Measurements from ENCODE around the gene TPI1. TPM values are rescaled to one million over a fixed set of nuclear protein-coding genes. Genes with fewer than 3 reads are reported as not detected.

TPI1 gene
- total and polyA plus RNA-seq, 3 donors from 2014 or later, result 347 to 544 (median 356) TPM

DNA sequence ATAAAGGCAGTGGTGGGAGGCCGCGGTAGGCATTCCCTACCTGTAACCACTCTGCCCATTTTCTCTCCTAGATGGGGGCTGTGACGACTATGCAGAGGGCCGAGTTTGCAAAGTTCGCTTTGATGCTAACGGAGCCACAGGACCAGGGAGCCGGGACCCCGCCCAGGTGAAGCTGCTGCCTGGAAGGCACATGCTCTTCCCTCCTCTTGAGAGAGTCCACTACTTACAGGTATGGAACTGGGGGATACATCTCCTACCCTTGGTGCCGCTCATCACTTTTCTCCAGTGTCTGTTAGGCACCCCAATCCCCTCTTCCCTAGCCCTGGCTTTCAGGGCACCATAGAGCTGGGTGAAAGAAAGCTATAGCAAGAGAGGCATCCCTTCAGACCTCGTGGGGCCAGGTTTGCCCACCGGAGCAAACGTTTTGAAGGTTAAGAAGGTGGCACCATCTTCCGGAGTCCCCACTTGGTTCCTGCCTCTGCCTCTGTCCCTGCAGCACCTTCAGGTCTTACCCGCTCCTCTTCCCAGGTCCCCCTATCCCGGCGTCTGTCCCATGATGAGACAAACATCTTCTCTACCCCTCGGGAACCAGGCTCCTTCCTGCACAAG is 41.1 kb upstream of the TPI1 start:
- no peak for DNase-seq
- no peak overlapping the region for H3K4me3 ChIP-seq
- TF ChIP-seq, protein P1, sequence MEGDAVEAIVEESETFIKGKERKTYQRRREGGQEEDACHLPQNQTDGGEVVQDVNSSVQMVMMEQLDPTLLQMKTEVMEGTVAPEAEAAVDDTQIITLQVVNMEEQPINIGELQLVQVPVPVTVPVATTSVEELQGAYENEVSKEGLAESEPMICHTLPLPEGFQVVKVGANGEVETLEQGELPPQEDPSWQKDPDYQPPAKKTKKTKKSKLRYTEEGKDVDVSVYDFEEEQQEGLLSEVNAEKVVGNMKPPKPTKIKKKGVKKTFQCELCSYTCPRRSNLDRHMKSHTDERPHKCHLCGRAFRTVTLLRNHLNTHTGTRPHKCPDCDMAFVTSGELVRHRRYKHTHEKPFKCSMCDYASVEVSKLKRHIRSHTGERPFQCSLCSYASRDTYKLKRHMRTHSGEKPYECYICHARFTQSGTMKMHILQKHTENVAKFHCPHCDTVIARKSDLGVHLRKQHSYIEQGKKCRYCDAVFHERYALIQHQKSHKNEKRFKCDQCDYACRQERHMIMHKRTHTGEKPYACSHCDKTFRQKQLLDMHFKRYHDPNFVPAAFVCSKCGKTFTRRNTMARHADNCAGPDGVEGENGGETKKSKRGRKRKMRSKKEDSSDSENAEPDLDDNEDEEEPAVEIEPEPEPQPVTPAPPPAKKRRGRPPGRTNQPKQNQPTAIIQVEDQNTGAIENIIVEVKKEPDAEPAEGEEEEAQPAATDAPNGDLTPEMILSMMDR (IDR thresholded peaks at IDR 0.05), result no peak
- no peak for TF ChIP-seq POLR2A (IDR thresholded peaks at IDR 0.05)
- intact Hi-C loops (cut with DNase I; ENCODE audit: low total_unique reads), result loop anchor here (10.0 kb wide), 1 partner anchor 51 kb away; the partner anchor contains the start of gene LAG3
- peaks cover 15% of the 10 kb centered on the region for H3K4me1 ChIP-seq
- no peak overlapping the region for H3K27ac ChIP-seq
- H3K36me3 ChIP-seq (ENCODE audit: low read depth, missing control alignments), result no peaks in the 10 kb centered on the region
- H3K27me3 ChIP-seq, result no peaks in the 10 kb centered on the region
- H3K9me3 ChIP-seq, result no peaks in the 10 kb centered on the region
- 77 to 82% methylated on average over 17 of the region's 17 CpGs for WGBS, 2 donors

DNA sequence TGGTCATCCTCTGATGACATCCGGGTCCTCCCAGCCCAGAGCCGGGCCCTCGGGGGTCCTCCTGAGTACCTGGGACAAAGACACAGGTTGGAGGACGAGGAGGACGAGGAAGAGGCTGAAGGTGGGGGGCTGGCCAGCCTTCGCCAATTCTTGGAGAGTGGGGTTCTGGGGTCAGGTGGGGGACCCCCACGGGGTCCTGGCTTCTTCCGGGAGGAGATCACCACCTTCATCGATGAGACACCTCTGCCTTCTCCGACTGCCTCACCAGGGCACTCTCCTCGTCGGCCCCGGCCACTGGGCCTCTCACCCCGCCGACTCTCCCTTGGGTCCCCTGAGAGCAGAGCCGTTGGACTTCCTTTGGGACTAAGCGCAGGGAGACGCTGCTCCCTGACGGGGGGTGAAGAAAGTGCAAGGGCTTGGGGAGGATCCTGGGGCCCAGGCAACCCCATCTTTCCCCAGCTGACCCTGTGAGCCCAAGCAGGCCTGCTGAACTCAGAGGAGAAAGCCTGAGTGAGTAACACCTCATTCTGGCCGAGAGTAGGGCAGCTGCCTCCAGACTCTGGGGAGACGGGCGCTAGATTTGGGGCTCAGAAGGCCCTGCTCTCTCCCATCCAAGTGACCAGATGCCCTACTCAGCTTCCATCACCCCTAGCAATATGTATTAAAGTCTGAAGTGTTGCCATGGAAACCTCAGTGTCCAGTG is 40.4 kb upstream of the TPI1 start:
- intact Hi-C loops (cut with DNase I; ENCODE audit: low total_unique reads), result loop anchor here (10.0 kb wide), 1 partner anchor 52 kb away; the partner anchor contains the start of gene LAG3
- Histone ChIP-seq H3K4me3 (no peak overlapping the region), H3K36me3 (ENCODE audit: low read depth, missing control alignments) (no peaks in the 10 kb centered on the region), H3K4me1 (peaks cover 14% of the 10 kb centered on the region), H3K27me3 (no peaks in the 10 kb centered on the region), H3K27ac (peak overlapping the region; percentile 65 to 72), H3K9me3 (no peaks in the 10 kb centered on the region)
- TF ChIP-seq, protein P1 (IDR thresholded peaks at IDR 0.05), result no peak
- TF ChIP-seq POLR2A (IDR thresholded peaks at IDR 0.05), result no peak
- 66 to 81% methylated on average over 14 to 22 of the region's 22 CpGs for WGBS, 2 donors
- DNase-seq, result no peak

DNA sequence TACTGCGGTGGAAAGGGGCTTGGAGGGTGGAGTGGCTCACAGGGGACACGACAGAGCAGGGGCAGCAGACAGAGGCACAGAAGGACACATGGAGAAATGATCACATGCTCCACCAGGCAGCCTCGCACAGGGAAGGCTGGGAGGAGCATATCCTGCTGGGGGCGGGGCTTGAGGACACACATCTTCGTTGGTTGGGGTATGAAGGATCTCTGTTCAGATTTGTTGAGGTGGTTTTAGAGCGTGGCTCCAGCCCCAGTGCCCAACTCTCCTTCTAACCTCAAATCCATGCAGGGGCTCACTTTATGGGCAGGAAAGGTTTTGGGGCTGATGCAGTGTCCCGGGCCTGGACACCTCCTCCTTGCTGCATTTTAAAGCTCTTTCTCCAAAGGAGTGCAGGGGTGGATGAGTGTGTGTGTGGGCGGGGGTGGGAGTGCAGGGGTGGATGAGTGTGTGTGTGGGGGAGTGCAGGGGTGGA is 39.9 kb upstream of the TPI1 start:
- H3K36me3 ChIP-seq (ENCODE audit: low read depth, missing control alignments), result no peaks in the 10 kb centered on the region
- H3K9me3 ChIP-seq, result no peaks in the 10 kb centered on the region
- intact Hi-C loops (cut with DNase I; ENCODE audit: low total_unique reads), result loop anchor here (10.0 kb wide), 1 partner anchor 53 kb away; the partner anchor contains the start of gene LAG3
- no peak for TF ChIP-seq POLR2A (IDR thresholded peaks at IDR 0.05)
- TF ChIP-seq, protein P1 (IDR thresholded peaks at IDR 0.05), result no peak
- H3K27ac ChIP-seq, result peak overlapping the region; percentile 65 to 72
- no peaks in the 10 kb centered on the region for H3K27me3 ChIP-seq
- DNase-seq, result peak; percentile 91
- WGBS, 2 donors, result 2 to 10% methylated on average over 3 to 6 of the region's 8 CpGs
- H3K4me1 ChIP-seq, result peaks cover 9% of the 10 kb centered on the region
- no peak overlapping the region for H3K4me3 ChIP-seq

DNA sequence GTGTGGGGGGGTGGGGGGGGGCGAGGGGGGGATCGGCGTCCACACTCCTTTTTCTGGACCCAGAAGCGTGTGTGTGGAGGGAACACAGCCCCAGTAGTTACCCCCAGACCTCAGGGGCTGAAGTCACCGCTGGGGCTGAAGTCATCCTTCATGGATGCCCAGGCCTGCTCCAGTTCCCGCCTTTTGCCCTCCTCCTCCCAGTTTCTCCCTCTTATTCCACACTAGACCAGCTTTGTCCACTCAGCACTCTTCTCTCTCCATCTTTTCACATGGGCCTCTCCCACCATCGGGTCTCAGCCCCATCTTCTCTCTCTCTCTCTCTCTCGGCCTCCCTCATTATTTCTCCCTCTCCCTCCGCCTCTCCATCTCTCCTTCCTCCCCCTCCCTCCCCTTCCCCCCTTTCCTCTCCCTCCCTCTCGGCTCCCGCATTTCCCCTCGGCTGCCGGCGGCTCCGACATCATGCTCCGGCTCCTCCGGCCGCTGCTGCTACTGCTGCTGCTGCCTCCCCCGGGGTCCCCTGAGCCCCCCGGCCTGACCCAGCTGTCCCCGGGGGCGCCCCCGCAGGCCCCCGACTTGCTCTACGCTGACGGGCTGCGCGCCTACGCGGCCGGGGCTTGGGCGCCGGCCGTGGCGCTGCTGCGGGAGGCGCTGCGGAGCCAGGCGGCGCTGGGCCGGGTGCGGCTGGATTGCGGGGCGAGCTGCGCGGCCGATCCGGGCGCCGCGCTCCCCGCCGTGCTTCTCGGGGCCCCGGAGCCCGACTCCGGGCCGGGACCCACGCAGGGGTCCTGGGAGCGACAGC is 39.1 kb upstream of the TPI1 start, which contains the start of gene P3H3:
Gene P3H3 (plus strand): TSS at position 426 of the 799 bp plus-strand sequence. CDS start 34 bp downstream, at position 460.
- TF ChIP-seq POLR2A (IDR thresholded peaks at IDR 0.05), result no peak
- TF ChIP-seq, protein P1 (IDR thresholded peaks at IDR 0.05), result no peak
- 1% methylated on average over 13 to 57 of the region's 60 CpGs for WGBS, 2 donors
- no peaks in the 10 kb centered on the region for H3K9me3 ChIP-seq
- H3K4me1 ChIP-seq, result peaks cover 7% of the 10 kb centered on the region
- peak within 1 kb of the TSS; percentile 87 to 91 for H3K27ac ChIP-seq
- DNase-seq, result peak; percentile 43
- H3K27me3 ChIP-seq, result no peaks in the 10 kb centered on the region
- peak within 1 kb of the TSS; percentile 75 to 87 for H3K4me3 ChIP-seq
- intact Hi-C loops (cut with DNase I; ENCODE audit: low total_unique reads), result loop anchor here (10.0 kb wide), 1 partner anchor 53 kb away; the partner anchor contains the start of gene LAG3
- H3K36me3 ChIP-seq (ENCODE audit: low read depth, missing control alignments), result no peaks in the 10 kb centered on the region
